ENCODE data around the gene CCDC171.
A peak's percentile ranks its signal among the peaks of the same experiment; 100 is the strongest.
"Not testable (repeated sequence)": the region's sequence is repeated elsewhere in the genome, so short reads cannot be mapped to it uniquely, and the experiment has no call there.

CCDC171 gene

DNA sequence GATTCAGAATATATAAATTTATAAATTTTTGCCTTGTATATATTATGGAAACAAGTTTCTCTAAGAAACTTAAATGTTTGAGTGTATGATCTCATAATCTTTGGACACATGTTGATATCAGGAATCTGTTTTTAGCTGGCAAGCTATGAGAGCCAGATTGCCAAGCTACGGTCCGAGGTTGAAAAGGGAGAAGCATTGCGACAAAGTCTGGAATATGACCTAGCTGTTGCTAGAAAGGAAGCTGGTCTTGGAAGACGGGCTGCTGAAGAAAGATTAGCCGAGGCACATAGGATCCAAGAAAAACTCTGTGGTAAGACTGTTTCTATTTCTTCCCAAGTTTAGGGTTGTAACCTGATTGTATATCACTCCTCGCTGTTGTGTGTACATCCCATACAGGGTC, 25.9 kb downstream of the CCDC171 start:
- no peaks in the 10 kb centered on the region for H3K27me3 ChIP-seq (ENCODE audit: insufficient read depth, low read length)
- H2AK5ac ChIP-seq (ENCODE audit: low read length), result no peak overlapping the region
- H3K4me3 ChIP-seq (ENCODE audit: low read depth, low read length), result no peak overlapping the region
- H3K4me2 ChIP-seq (ENCODE audit: low read length), result no peak overlapping the region
- H2BK12ac ChIP-seq (ENCODE audit: low read length), result no peak overlapping the region
- H2AFZ ChIP-seq (ENCODE audit: insufficient read depth, low read length, poor library complexity), result no peak overlapping the region
- no CpG with 5 or more reads among the region's 6 CpGs for WGBS (ENCODE audit: extremely low coverage, insufficient coverage, insufficient read length)
- H3K79me2 ChIP-seq (ENCODE audit: control insufficient read depth, insufficient read depth, low read length, poor library complexity), result no peaks in the 10 kb centered on the region
- no peaks in the 10 kb centered on the region for H3K4me1 ChIP-seq (ENCODE audit: control insufficient read depth in 1 of 2, insufficient read depth in 2 of 2, low read length in 2 of 2)
- H3K18ac ChIP-seq (ENCODE audit: low read length), result no peak overlapping the region
- no peak overlapping the region for H3K23ac ChIP-seq (ENCODE audit: low read length)
- no peak overlapping the region for H4K91ac ChIP-seq (ENCODE audit: low read depth, low read length)
- no peak overlapping the region for H4K12ac ChIP-seq (ENCODE audit: low read depth, low read length)
- H3K9ac ChIP-seq (ENCODE audit: low read length), result no peak overlapping the region
- no peak for DNase-seq
- no peak overlapping the region for H3K27ac ChIP-seq (ENCODE audit: low read depth, low read length)
- no peak overlapping the region for H4K8ac ChIP-seq (ENCODE audit: low read depth, low read length)
- H3K9me3 ChIP-seq (ENCODE audit: insufficient read depth, low read depth, low read length), result no peaks in the 10 kb centered on the region
- no peak overlapping the region for H3K14ac ChIP-seq (ENCODE audit: low read length)
- no peak overlapping the region for H2BK120ac ChIP-seq (ENCODE audit: insufficient read depth, low read length, poor library complexity)
- no peak overlapping the region for H3K4ac ChIP-seq (ENCODE audit: low read depth, low read length)
- H3K36me3 ChIP-seq (ENCODE audit: control insufficient read depth in 1 of 2, insufficient read depth in 2 of 2, low read length in 2 of 2), result no peaks in the 10 kb centered on the region
- H3K79me1 ChIP-seq (ENCODE audit: low read length), result no peaks in the 10 kb centered on the region
- H2BK5ac ChIP-seq (ENCODE audit: low read depth, low read length, poor library complexity), result no peak overlapping the region

DNA sequence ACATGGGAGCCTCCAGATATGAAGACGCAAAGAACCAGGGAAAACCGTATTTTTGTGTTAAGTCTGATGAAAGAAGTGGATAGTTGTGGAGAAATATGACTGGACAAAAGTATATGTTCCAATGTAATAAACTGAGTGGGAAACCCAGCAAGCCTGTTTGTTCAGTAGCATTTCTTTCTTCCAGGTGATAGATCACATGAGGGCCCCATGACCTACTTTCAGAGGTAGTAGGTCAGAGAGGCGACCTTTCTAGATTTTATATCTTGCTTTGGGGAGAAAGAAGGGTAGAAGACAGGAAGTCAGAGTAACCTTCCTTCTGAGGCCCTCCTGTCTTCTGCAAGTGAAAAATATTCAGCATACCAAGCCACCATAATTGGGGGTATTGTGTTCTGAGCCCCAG, 31.5 kb downstream of the CCDC171 start:
- no peak overlapping the region for H3K18ac ChIP-seq (ENCODE audit: low read length)
- no peak overlapping the region for H2BK120ac ChIP-seq (ENCODE audit: insufficient read depth, low read length, poor library complexity)
- H2BK5ac ChIP-seq (ENCODE audit: low read depth, low read length, poor library complexity), result no peak overlapping the region
- H3K9me3 ChIP-seq (ENCODE audit: insufficient read depth, low read depth, low read length), result no peaks in the 10 kb centered on the region
- H3K4me3 ChIP-seq (ENCODE audit: low read depth, low read length), result no peak overlapping the region
- no peak overlapping the region for H3K4ac ChIP-seq (ENCODE audit: low read depth, low read length)
- no peak overlapping the region for H2AFZ ChIP-seq (ENCODE audit: insufficient read depth, low read length, poor library complexity)
- H3K4me2 ChIP-seq (ENCODE audit: low read length), result no peak overlapping the region
- H4K91ac ChIP-seq (ENCODE audit: low read depth, low read length), result no peak overlapping the region
- no peak overlapping the region for H3K23ac ChIP-seq (ENCODE audit: low read length)
- peak overlapping the region; percentile 11 for H3K27ac ChIP-seq (ENCODE audit: low read depth, low read length)
- no peak overlapping the region for H4K8ac ChIP-seq (ENCODE audit: low read depth, low read length)
- H3K4me1 ChIP-seq (ENCODE audit: control insufficient read depth in 1 of 2, insufficient read depth in 2 of 2, low read length in 2 of 2), result no peaks in the 10 kb centered on the region
- peak; percentile 69 to 90 for DNase-seq
- H4K12ac ChIP-seq (ENCODE audit: low read depth, low read length), result no peak overlapping the region
- no CpG with 5 or more reads among the region's 3 CpGs for WGBS (ENCODE audit: extremely low coverage, insufficient coverage, insufficient read length)
- H3K14ac ChIP-seq (ENCODE audit: low read length), result no peak overlapping the region
- no peak overlapping the region for H3K9ac ChIP-seq (ENCODE audit: low read length)
- H3K79me1 ChIP-seq (ENCODE audit: low read length), result no peaks in the 10 kb centered on the region
- no peak overlapping the region for H2AK5ac ChIP-seq (ENCODE audit: low read length)
- no peaks in the 10 kb centered on the region for H3K27me3 ChIP-seq (ENCODE audit: insufficient read depth, low read length)
- H2BK12ac ChIP-seq (ENCODE audit: low read length), result no peak overlapping the region
- no peaks in the 10 kb centered on the region for H3K79me2 ChIP-seq (ENCODE audit: control insufficient read depth, insufficient read depth, low read length, poor library complexity)
- no peaks in the 10 kb centered on the region for H3K36me3 ChIP-seq (ENCODE audit: control insufficient read depth in 1 of 2, insufficient read depth in 2 of 2, low read length in 2 of 2)

DNA sequence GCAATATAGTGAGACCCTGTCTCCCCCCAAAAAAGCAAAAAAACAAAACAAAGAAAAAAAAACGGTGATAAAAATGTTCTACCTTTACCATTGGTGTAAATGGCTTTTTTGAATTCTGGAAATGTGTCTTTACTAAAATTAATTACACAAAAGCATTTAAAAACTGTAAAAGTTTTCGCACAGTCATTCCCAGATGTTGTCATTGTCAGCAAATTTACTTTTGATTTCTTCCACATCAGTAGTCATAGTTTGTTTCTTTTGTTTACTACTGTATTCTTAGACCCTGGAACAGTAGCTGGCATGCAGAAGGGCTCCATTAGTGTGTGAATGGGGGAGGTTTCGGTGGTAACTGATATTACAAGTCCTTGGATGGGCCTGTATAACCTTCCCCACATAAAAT, 39.5 kb downstream of the CCDC171 start:
- H2AK5ac ChIP-seq (ENCODE audit: low read length), result no peak overlapping the region
- no peak overlapping the region for H2BK5ac ChIP-seq (ENCODE audit: low read depth, low read length, poor library complexity)
- no peak overlapping the region for H3K4me3 ChIP-seq (ENCODE audit: low read depth, low read length)
- no peak overlapping the region for H3K9ac ChIP-seq (ENCODE audit: low read length)
- no peak overlapping the region for H4K8ac ChIP-seq (ENCODE audit: low read depth, low read length)
- no peak overlapping the region for H3K18ac ChIP-seq (ENCODE audit: low read length)
- no peaks in the 10 kb centered on the region for H3K27me3 ChIP-seq (ENCODE audit: insufficient read depth, low read length)
- H3K9me3 ChIP-seq (ENCODE audit: insufficient read depth, low read depth, low read length), result no peaks in the 10 kb centered on the region
- no peak overlapping the region for H3K27ac ChIP-seq (ENCODE audit: low read depth, low read length)
- no peak overlapping the region for H3K4me2 ChIP-seq (ENCODE audit: low read length)
- no peaks in the 10 kb centered on the region for H3K4me1 ChIP-seq (ENCODE audit: control insufficient read depth in 1 of 2, insufficient read depth in 2 of 2, low read length in 2 of 2)
- H3K79me2 ChIP-seq (ENCODE audit: control insufficient read depth, insufficient read depth, low read length, poor library complexity), result no peaks in the 10 kb centered on the region
- H4K91ac ChIP-seq (ENCODE audit: low read depth, low read length), result no peak overlapping the region
- DNase-seq, result no peak
- no peak overlapping the region for H3K23ac ChIP-seq (ENCODE audit: low read length)
- no peak overlapping the region for H2AFZ ChIP-seq (ENCODE audit: insufficient read depth, low read length, poor library complexity)
- no peak overlapping the region for H2BK12ac ChIP-seq (ENCODE audit: low read length)
- no peak overlapping the region for H3K4ac ChIP-seq (ENCODE audit: low read depth, low read length)
- H4K12ac ChIP-seq (ENCODE audit: low read depth, low read length), result no peak overlapping the region
- H3K14ac ChIP-seq (ENCODE audit: low read length), result no peak overlapping the region
- no peaks in the 10 kb centered on the region for H3K36me3 ChIP-seq (ENCODE audit: control insufficient read depth in 1 of 2, insufficient read depth in 2 of 2, low read length in 2 of 2)
- no peak overlapping the region for H2BK120ac ChIP-seq (ENCODE audit: insufficient read depth, low read length, poor library complexity)
- no peaks in the 10 kb centered on the region for H3K79me1 ChIP-seq (ENCODE audit: low read length)
- WGBS (ENCODE audit: extremely low coverage, insufficient coverage, insufficient read length), result no CpG with 5 or more reads among the region's 3 CpGs

DNA sequence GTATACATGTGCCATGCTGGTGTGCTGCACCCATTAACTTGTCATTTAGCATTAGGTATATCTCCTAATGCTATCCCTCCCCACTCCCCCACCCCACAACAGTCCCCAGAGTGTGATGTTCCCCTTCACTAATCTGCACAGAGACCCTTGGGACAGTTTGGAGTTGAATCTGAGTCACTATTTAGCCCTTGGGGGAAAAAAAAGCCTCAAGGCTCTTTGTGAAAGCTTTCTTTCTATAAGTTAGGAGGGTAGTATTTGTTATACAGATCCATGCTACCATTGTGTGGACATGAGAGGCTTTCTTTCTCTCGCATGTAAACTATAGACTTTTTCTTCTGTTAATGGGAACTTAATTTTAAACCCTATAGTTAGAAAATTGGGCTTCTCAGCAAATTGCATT, 40.1 kb downstream of the CCDC171 start:
- not testable (repeated sequence) for H3K4me1 ChIP-seq (ENCODE audit: control insufficient read depth in 1 of 2, insufficient read depth in 2 of 2, low read length in 2 of 2); H3K4me3 ChIP-seq (ENCODE audit: low read depth, low read length); H3K18ac ChIP-seq (ENCODE audit: low read length); H4K12ac ChIP-seq (ENCODE audit: low read depth, low read length); H2BK12ac ChIP-seq (ENCODE audit: low read length); H3K4ac ChIP-seq (ENCODE audit: low read depth, low read length); H3K79me1 ChIP-seq (ENCODE audit: low read length); H3K36me3 ChIP-seq (ENCODE audit: control insufficient read depth in 1 of 2, insufficient read depth in 2 of 2, low read length in 2 of 2); H3K27ac ChIP-seq (ENCODE audit: low read depth, low read length); H3K79me2 ChIP-seq (ENCODE audit: control insufficient read depth, insufficient read depth, low read length, poor library complexity); H2BK5ac ChIP-seq (ENCODE audit: low read depth, low read length, poor library complexity); H3K23ac ChIP-seq (ENCODE audit: low read length); H2AFZ ChIP-seq (ENCODE audit: insufficient read depth, low read length, poor library complexity); H4K8ac ChIP-seq (ENCODE audit: low read depth, low read length); H3K4me2 ChIP-seq (ENCODE audit: low read length); H3K9ac ChIP-seq (ENCODE audit: low read length); H2AK5ac ChIP-seq (ENCODE audit: low read length); H3K27me3 ChIP-seq (ENCODE audit: insufficient read depth, low read length); H3K9me3 ChIP-seq (ENCODE audit: insufficient read depth, low read depth, low read length); DNase-seq; H3K14ac ChIP-seq (ENCODE audit: low read length); H4K91ac ChIP-seq (ENCODE audit: low read depth, low read length); H2BK120ac ChIP-seq (ENCODE audit: insufficient read depth, low read length, poor library complexity)
- WGBS (ENCODE audit: extremely low coverage, insufficient coverage, insufficient read length), result no CpG with 5 or more reads among the region's 1 CpG
